ENCODE measurements around the gene SLC43A2. TPM values are rescaled to one million over a fixed set of nuclear protein-coding genes. Genes with fewer than 3 reads are reported as not detected.
A peak's percentile ranks its signal among the peaks of the same experiment; 100 is the strongest.
"Not testable (repeated sequence)": the region's sequence is repeated elsewhere in the genome, so short reads cannot be mapped to it uniquely, and the experiment has no call there.

The SLC43A2 gene
- polyA plus RNA-seq, 10 donors: 2.9 to 6.3 (median 3.6) TPM

DNA sequence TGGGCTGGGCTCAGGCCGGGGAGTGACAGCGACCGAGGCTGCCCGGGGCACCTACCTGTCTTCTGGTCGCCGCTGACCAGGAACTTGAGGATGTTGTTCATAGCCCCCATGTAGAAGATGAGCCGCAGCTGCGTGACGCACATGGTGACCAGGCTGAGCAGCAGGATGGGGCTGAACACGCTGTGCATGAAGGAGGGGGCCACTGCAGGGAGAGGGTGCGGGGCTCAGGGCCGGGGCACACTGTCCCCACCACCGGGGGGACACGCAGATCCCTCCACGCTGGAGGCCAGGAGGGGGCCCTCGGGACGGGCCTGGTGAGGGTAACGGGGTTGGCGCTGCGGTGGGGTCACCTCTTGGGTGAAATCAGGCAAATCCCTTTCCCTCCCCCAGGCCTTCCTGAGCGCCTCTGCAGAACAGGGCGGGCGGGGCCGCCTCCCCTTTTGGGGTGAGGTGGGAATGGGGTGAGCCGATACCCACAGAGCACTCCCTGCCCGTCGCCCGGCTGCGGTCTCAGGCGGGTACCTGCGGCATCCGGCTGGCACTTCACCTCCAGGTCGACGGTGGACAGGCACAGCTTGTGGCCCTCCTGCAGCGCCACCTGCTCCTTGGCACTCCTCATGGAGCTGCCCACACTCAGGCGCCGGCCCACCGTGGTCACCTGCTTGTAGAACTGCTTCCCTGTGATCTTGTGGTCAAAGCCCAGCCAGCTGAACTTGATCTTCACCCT lies 37.7 kb downstream of the SLC43A2 start:
- no peak for DNase-seq

- peak in 1 of 3 donors; percentile 46 for DNase-seq
These were observed 38.4 kb downstream of the SLC43A2 start for GRCh38 chr17:1590029-1590746.

DNA sequence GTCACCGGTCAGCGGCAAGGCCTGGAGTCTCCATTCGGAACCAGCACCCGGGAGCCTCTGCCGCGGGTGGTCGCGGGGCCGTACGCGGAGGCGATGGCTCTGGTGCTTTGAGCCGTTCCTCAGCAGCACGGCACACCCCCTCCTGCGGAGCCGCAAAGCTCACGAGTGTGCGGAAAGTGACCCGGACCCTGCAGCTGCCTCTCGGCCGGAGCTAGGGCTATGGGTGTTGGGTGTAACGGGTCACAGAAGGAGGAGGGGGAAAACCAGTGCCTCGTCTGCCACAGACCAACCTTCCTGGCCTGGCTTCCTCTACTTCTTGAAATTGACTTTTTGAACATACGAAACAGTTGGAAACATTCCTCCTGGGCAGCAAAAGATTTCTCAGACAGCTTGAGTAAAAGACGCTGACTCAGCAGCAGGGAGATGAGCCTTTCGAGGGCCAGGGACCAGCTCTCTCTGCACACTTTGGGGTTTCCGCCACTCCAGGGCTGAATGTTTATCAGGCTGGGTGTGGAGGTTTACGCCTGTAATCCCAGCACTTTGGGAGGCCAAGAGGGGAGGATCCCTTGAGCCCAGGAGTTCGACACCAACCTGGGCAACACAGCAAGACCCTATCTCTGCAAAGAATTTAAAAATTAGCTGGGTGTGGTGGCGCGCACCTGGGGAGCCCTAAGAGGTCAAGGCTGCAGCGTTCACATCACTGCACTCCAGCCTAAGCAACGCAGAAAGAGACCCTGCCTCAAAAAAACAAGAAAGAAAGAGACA lies 39.6 kb downstream of the SLC43A2 start:
- peak in 1 of 3 donors; percentile 48 for DNase-seq

DNA sequence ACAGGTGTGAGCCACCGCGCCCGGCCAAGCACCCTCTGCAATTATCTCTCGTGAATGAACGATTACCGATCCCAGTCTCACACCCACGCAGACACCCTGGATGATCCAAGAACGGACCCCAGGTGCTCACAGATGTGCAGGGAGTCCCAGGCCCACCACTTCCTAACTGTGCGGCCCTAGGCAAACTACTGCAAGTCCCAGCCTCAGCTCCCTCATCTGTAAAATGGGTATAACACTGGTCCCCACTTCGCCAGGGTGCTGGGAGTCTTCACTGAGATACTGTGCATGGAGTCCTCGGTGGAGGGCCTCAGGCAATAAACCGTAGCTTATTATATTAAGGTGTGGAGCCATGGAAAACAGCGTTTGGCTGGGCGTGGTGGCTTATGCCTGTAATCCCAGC lies 44.5 kb downstream of the SLC43A2 start:
- no peak for DNase-seq

DNA sequence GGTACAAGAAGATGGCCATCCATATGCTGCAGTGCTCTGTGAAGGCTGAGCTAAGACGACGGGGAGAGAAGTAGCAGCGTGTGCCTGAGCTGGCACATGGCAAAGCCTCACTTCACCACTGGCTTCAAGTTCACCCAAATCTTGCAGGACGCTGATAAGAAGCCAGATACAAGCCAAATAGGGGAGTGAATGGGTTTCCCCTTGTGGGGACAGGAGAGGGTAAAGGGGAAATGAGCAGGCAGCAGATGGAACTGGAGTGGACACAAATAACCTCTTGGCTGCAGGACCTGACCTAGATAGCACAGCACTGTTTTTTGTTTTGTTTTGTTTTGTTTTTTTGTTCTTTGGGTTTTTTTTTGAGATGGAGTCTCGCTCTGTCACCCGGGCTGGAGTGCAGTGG lies 45.1 kb downstream of the SLC43A2 start:
- no peak for DNase-seq

- no peak for DNase-seq
These were observed 46.3 kb downstream of the SLC43A2 start for GRCh38 chr17:1582374-1582773.

DNA sequence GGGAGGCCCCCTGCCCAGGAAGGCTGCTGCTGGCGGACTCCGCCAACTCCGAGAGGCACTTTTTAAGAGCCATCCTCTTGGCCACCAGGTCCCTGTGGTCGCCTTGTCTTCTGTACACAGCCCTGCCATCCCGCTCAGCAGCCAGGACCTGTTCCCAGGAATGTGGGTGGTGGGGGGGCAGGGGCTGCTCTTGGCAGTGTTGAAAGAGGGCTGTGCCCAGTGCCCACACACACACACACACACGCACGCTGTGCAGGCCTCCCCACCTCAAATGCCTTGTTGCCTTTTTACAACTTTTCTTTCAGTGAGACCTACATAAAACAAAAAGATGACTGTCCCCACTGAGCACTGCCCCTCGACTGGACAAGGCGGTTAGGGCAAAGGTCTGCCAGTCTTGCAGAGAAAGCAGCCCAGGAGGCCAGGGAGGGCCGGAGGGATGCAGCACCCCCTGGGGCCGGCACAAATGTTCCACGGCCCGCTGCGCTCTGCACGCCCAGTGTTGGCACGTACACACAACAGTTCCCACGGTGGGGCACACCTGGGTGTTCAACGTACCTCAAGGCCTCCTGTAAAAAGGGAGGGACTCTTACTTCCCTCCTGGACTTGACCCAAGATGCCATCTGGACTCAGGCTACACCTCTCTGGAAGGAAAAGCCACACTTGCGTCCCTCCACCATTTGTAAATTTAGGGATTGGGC lies 47.5 kb downstream of the SLC43A2 start:
- no peak for DNase-seq

- DNase-seq: no peak
These were observed 50.6 kb downstream of the SLC43A2 start for GRCh38 chr17:1578029-1578428.

DNA sequence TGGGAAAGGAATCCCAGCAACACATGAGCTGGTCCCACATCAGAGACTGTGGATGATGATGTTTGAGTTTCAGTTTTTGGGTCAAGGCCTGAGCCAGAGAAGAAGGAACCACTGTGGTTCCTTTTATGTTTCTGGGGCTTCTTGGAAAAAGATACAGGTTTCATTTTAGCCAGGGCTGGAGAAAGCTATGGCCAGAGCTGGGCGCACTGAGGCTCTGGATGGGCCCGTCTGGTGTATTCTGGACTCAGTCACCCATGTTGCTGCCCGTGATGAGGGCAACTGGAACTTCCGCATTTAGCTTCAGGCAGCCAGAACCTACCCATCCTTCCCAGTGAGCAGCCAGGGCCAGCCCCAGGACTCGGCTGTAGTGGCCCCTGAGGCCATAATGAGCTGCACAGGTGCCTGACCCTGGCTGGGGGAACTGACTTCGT lies 51.0 kb downstream of the SLC43A2 start:
- no peak for DNase-seq

DNA sequence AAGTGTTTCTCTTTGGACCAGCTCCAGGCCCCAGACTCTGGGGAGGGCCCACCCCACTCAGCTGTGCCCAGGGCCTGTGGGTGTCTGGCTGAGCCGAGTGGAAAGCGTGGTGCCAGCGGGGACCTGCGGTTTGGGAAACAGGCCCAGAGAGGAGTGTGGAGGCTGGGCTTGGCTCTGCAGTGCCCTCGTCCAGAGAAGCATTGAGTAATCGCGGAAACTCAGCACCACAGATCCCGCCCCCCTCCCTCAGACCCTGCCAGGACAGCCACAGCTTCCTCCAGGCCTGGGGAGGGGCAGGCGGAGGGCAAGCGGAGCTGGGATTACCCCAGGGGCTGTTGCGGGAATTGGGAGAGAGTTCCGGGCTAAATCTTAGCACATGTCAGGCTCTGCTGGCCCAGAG lies 51.5 kb downstream of the SLC43A2 start:
- DNase-seq: peak; percentile 64 to 93 (median 85)

DNA sequence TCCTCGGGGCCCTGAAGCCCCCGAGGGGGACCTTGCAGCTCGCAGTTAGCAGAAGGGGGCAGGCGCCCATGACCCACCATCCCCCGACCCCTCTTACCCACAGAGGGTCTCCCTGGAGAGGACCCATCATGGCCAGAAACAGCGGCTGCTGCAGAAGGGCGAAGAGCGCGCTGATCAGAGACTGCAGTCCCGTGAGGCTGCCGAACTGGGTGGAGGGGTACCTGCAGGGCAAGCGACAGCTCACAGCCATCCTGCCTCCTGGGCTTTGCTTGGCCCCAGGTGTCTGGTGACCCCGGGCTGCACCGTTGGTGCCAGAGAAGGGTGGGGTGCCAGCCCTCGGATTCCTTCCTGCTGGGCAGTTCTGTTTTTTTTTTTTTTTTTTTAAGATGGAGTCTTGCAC lies 52.1 kb downstream of the SLC43A2 start:
- DNase-seq: no peak

GRCh38 chr17:1574697-1575471 lies 53.8 kb downstream of the SLC43A2 start:
- DNase-seq: no peak

DNA sequence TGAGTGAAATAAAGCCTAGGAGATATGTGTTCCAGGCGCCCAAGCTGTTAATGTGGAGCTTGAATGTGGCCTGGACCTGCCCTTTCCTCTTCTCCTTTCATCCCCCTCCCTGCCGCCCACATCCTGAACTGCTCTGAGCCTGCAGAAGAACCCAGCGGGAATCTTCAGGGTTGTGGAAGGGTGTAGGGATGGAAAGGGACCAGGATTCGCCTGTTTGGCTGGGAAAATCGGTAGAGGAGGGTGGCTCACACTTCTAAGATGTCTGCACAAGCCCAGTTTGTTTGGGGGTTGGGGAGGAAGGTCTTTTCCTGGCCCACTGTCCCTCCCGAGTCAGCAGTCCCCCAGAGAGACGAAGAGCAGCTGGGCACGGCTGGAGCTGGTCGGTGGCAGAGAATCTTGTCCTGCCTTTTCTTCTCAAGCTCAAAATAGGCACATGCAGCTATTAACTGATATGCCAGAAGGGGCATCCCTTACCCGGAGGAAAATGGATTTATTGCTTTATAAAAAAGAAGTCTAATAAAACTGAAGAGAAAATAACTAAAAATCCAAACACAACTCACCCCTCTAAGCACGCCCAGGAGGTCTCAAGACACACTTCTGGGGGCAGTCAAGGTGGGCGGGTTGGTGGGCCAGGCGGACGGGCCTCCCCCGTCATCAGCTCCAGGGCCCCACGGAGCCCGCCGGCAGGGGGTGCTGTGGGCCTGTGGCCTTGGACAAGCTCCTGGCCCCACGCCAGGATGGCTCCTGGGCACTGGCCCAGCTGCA lies 54.5 kb downstream of the SLC43A2 start:
- DNase-seq: peak; percentile 68 to 89 (median 88)

DNA sequence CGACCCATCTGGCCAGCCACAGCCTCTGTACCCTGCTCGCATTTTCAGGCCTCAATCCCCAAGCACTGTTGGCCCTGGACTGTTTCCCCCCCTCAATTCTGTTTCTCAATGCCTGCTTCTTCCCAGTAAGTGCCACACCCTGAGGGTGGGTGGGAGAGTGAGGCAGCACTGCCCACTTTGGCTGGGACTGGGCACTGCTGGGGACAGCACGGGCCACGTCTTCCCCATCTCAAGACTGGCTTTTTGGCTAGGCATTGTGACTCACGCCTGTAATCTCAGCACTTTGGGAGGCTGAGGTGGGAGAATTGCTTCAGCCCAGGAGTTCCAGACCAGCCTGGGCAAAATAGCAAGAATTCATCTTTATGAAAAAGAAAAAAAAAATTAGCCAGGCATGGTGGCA lies 56.0 kb downstream of the SLC43A2 start:
- not testable (repeated sequence) for DNase-seq

GRCh38 chr17:1571341-1571704 lies 57.3 kb downstream of the SLC43A2 start:
- no peak for DNase-seq

DNA sequence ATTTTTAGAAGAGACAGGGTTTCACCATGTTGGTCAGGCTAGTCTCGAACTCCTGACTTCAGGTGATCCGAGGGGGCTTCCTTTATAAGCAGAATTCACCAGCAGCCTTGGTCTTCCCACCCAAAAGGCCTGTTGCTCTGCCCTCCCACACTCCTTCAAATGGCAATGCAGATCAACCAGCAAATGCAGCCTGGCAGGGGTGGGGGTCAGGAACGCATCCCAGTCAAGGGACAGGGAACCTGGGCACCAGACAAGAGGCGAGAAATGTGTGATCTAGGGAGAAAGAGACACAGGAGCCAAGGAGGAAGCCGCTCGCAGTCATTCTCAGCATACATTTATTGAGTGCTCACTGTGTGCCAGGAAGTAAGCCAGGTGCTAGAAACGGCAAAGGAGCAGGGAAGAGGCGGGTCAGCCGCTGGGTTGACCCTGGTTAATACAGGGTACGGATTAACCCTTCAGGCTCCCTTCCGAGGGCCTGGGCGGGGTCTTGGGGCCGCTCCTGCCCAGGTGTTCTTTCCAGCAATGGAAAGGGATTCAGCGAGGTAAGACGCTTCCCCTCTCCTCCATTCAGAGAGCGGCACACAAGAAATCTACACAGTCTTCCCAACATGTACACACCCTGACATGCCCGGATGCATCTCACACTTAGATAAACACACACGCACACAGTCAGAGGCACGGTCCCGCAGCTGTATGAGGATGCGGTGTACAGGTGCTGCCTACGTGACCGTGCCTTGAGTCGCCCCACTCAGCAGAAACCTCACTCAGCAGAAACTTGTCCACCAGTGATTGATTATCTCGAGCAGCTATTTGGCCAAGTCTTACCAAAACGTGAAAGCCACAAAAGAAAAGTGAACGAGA lies 59.5 kb downstream of the SLC43A2 start:
- DNase-seq: no peak

- DNase-seq: no peak
These were observed 62.0 kb downstream of the SLC43A2 start for GRCh38 chr17:1566505-1567199.

GRCh38 chr17:1565877-1566276 lies 62.8 kb downstream of the SLC43A2 start:
- DNase-seq: no peak
